Measurements from ENCODE around the gene ZNF580.

ZNF580 gene

GRCh38 chr19:55676889-55677505, 36.2 kb downstream of the ZNF580 start:
- Histone ChIP-seq H3K4me3 (ENCODE audit: low read depth, low read length) (no peak overlapping the region), H3K27me3 (ENCODE audit: insufficient read depth, low read depth, severe bottlenecking) (no peaks in the 10 kb centered on the region), H3K36me3 (peaks cover 76% of the 10 kb centered on the region), H3K9me3 (ENCODE audit: severe bottlenecking) (no peaks in the 10 kb centered on the region), H3K27ac (no peak overlapping the region)
- no peak for TF ChIP-seq CTCF (IDR thresholded peaks at IDR 0.05; ENCODE audit: low read depth, low read length)
- no peak for DNase-seq

GRCh38 chr19:55677572-55678028, 36.8 kb downstream of the ZNF580 start:
- DNase-seq, result no peak
- TF ChIP-seq CTCF (IDR thresholded peaks at IDR 0.05; ENCODE audit: low read depth, low read length), result no peak
- Histone ChIP-seq H3K27ac (no peak overlapping the region), H3K9me3 (ENCODE audit: severe bottlenecking) (no peaks in the 10 kb centered on the region), H3K4me3 (ENCODE audit: low read depth, low read length) (no peak overlapping the region), H3K27me3 (ENCODE audit: insufficient read depth, low read depth, severe bottlenecking) (no peaks in the 10 kb centered on the region), H3K36me3 (peaks cover 77% of the 10 kb centered on the region)

- Histone ChIP-seq H3K36me3 (peaks cover 78% of the 10 kb centered on the region), H3K27ac (no peak overlapping the region), H3K4me3 (ENCODE audit: low read depth, low read length) (no peak overlapping the region), H3K9me3 (ENCODE audit: severe bottlenecking) (no peaks in the 10 kb centered on the region), H3K27me3 (ENCODE audit: insufficient read depth, low read depth, severe bottlenecking) (no peaks in the 10 kb centered on the region)
- no peak for DNase-seq
- TF ChIP-seq CTCF (IDR thresholded peaks at IDR 0.05; ENCODE audit: low read depth, low read length), result no peak
Observed at GRCh38 chr19:55678121-55678671, 37.4 kb downstream of the ZNF580 start.

- TF ChIP-seq CTCF (IDR thresholded peaks at IDR 0.05; ENCODE audit: low read depth, low read length), result no peak
- H3K4me3 ChIP-seq (ENCODE audit: low read depth, low read length), result no peak overlapping the region
- H3K27me3 ChIP-seq (ENCODE audit: insufficient read depth, low read depth, severe bottlenecking), result no peaks in the 10 kb centered on the region
- H3K27ac ChIP-seq, result no peak overlapping the region
- no peaks in the 10 kb centered on the region for H3K9me3 ChIP-seq (ENCODE audit: severe bottlenecking)
- DNase-seq, result no peak
- H3K36me3 ChIP-seq, result peaks cover 75% of the 10 kb centered on the region
Observed at GRCh38 chr19:55679343-55680257, 38.8 kb downstream of the ZNF580 start.

- no peak for DNase-seq
- Histone ChIP-seq H3K9me3 (ENCODE audit: severe bottlenecking) (no peaks in the 10 kb centered on the region), H3K27ac (no peak overlapping the region), H3K36me3 (peaks cover 84% of the 10 kb centered on the region), H3K27me3 (ENCODE audit: insufficient read depth, low read depth, severe bottlenecking) (no peaks in the 10 kb centered on the region), H3K4me3 (ENCODE audit: low read depth, low read length) (no peak overlapping the region)
- no peak for TF ChIP-seq CTCF (IDR thresholded peaks at IDR 0.05; ENCODE audit: low read depth, low read length)
Observed at GRCh38 chr19:55680339-55681130, 39.7 kb downstream of the ZNF580 start.

Data from WERI-Rb-1 (cell line).